Keratinocyte (primary cell): ENCODE results near the gene ADAMTSL5. TPM values are rescaled to one million over a fixed set of nuclear protein-coding genes. Genes with fewer than 3 reads are reported as not detected.

Experiments
- DNase-seq: peaks from one replicate; pipeline ENCODE4 v3.0.0-alpha.2; 2011; ENCODE audit warnings: low read depth, missing footprints, low spot score
- FAIRE-seq: peaks from 2 replicates; lab custom pipeline; 2011; peaks lifted over from hg19 to GRCh38; lab: Jason Lieb, UNC
- H2AFZ ChIP-seq: 2 replicates; pipeline ENCODE4 v1.6.0; 2012; ENCODE audit warnings: low read length, control low read depth, inconsistent platforms; ENCODE audit not compliant: control insufficient read depth
- H3K27ac ChIP-seq: 2 replicates; pipeline ENCODE4 v1.5.1; 2011; ENCODE audit warnings: low read length; ENCODE audit not compliant: control insufficient read depth, insufficient read depth
- H3K27me3 ChIP-seq: 3 replicates; pipeline ENCODE4 v1.6.0; 2011; ENCODE audit warnings: low read length; ENCODE audit not compliant: control insufficient read depth, insufficient read depth; ENCODE audit errors: extremely low read depth
- H3K36me3 ChIP-seq, 2 experiments: 2 replicates in 1 of 2; 3 replicates in 1 of 2; pipeline ENCODE4 v1.5.1; 2011; ENCODE audit warnings: low read length in 2 of 2, mild to moderate bottlenecking in 1 of 2; ENCODE audit not compliant: control insufficient read depth in 2 of 2, insufficient read depth in 2 of 2; ENCODE audit errors: extremely low read depth in 1 of 2
- H3K4me1 ChIP-seq: 3 replicates; pipeline ENCODE4 v1.5.1; 2011; ENCODE audit warnings: low read length; ENCODE audit not compliant: control insufficient read depth, insufficient read depth; ENCODE audit errors: extremely low read depth
- H3K4me2 ChIP-seq: 3 replicates; pipeline ENCODE4 v1.6.0; 2011; ENCODE audit warnings: low read depth, low read length; ENCODE audit not compliant: control insufficient read depth, insufficient read depth; ENCODE audit errors: extremely low read depth
- H3K4me3 ChIP-seq, 3 experiments: fragments of 200-600 bp in 1 of 3; sonication (generic) in 1 of 3; 2 replicates in 2 of 3; 3 replicates in 1 of 3; pipeline ENCODE4 v1.5.1; 2011 to 2016; ENCODE audit warnings: low read length in 3 of 3, mild to moderate bottlenecking in 3 of 3, control low read depth in 2 of 3, inconsistent platforms in 1 of 3, low read depth in 1 of 3, mixed read lengths in 1 of 3, mixed run types in 1 of 3, moderate library complexity in 1 of 3; ENCODE audit not compliant: control insufficient read depth in 2 of 3, insufficient read depth in 2 of 3; ENCODE audit errors: extremely low read depth in 1 of 3
- H3K79me2 ChIP-seq: 2 replicates; pipeline ENCODE4 v1.6.0; 2012; ENCODE audit warnings: low read length; ENCODE audit not compliant: control insufficient read depth, insufficient read depth
- H3K9ac ChIP-seq: 3 replicates; pipeline ENCODE4 v1.6.0; 2011; ENCODE audit warnings: low read length; ENCODE audit not compliant: control insufficient read depth, insufficient read depth; ENCODE audit errors: extremely low read depth
- H3K9me1 ChIP-seq: 3 replicates; pipeline ENCODE4 v1.6.0; 2011; ENCODE audit warnings: low read length; ENCODE audit not compliant: control insufficient read depth, insufficient read depth; ENCODE audit errors: extremely low read depth
- H3K9me3 ChIP-seq: 2 replicates; pipeline ENCODE4 v1.5.1; 2012; ENCODE audit warnings: low read depth, low read length; ENCODE audit not compliant: control insufficient read depth
- H4K20me1 ChIP-seq: 3 replicates; pipeline ENCODE4 v1.6.0; 2011; ENCODE audit warnings: low read length; ENCODE audit not compliant: control insufficient read depth, insufficient read depth; ENCODE audit errors: extremely low read depth
- CTCF ChIP-seq, 3 experiments: IDR thresholded peaks in 1 of 3; conservative IDR thresholded peaks in 1 of 3; optimal IDR thresholded peaks in 1 of 3; 2 replicates in 2 of 3; 3 replicates in 1 of 3; pipeline versions ENCODE3 to v1.5.1; 2011; ENCODE audit warnings: low read length in 3 of 3, mild to moderate bottlenecking in 3 of 3, moderate library complexity in 2 of 3, control low read depth in 1 of 3, inconsistent platforms in 1 of 3; ENCODE audit not compliant: insufficient read depth in 2 of 3; ENCODE audit errors: extremely low read depth in 1 of 3
- EZH2 ChIP-seq: IDR thresholded peaks from one replicate; pipeline ENCODE4 v1.6.1; 2012; ENCODE audit warnings: inconsistent platforms, mild to moderate bottlenecking, low read length, moderate library complexity
- dilution Hi-C: fragments of 300-500 bp; cut with MboI; formaldehyde crosslinking; loops from one replicate; pipeline ENCODE4 v1.7.0; 2020; ENCODE audit warnings: low sequenced_read_pairs; ENCODE audit not compliant: extremely low pct_ligation_motif_present
- polyA plus RNA-seq, 5 experiments: library from polyadenylated mRNA; depleted of rRNA in 3 of 5; stranded (reverse) in 3 of 5; stranded (forward) in 1 of 5; unstranded in 1 of 5; fragments of >200 nt; gene quantifications; 1 replicate in 1 of 5; 2 replicates in 3 of 5; 3 replicates in 1 of 5; pipeline versions ENCODE4 v1.2.1 to v1.2.3, GENCODE V29; 2011 to 2012; ENCODE audit warnings: missing spikeins in 2 of 5, low read depth in 1 of 5, low replicate concordance in 1 of 5

ADAMTSL5 gene
- polyA plus RNA-seq, 1 donor (not counting 4 experiments of a cell fraction or from before 2014, with no cell fraction given) = 4.2 TPM

GRCh38 chr19:1475751-1476437, 36.9 kb downstream of the ADAMTSL5 start:
- no peak for FAIRE-seq
- TF ChIP-seq EZH2 = no peak
- no peak for TF ChIP-seq CTCF (optimal IDR thresholded peaks at IDR 0.05 in 1 of 3, IDR thresholded peaks at IDR 0.05 in 1 of 3, conservative IDR thresholded peaks at IDR 0.05 in 1 of 3; ENCODE audit: extremely low read depth in 1 of 3, insufficient read depth in 2 of 3, low read length in 3 of 3)
- Histone ChIP-seq H3K9me3 (no peaks in the 10 kb centered on the region), H3K9ac (no peak overlapping the region), H3K27ac (no peak overlapping the region), H2AFZ (no peak overlapping the region), H3K36me3 (peaks cover 5 to 15% of the 10 kb centered on the region in 2 experiments), H3K4me1 (peaks cover 17% of the 10 kb centered on the region), H3K9me1 (peaks cover 8% of the 10 kb centered on the region), H3K4me3 (no peak overlapping the region), H3K27me3 (peaks cover 12% of the 10 kb centered on the region), H4K20me1 (peaks cover 9% of the 10 kb centered on the region), H3K4me2 (no peak overlapping the region), H3K79me2 (peaks cover 26% of the 10 kb centered on the region)
- DNase-seq = no peak
- dilution Hi-C loops = no loop called here

DNA sequence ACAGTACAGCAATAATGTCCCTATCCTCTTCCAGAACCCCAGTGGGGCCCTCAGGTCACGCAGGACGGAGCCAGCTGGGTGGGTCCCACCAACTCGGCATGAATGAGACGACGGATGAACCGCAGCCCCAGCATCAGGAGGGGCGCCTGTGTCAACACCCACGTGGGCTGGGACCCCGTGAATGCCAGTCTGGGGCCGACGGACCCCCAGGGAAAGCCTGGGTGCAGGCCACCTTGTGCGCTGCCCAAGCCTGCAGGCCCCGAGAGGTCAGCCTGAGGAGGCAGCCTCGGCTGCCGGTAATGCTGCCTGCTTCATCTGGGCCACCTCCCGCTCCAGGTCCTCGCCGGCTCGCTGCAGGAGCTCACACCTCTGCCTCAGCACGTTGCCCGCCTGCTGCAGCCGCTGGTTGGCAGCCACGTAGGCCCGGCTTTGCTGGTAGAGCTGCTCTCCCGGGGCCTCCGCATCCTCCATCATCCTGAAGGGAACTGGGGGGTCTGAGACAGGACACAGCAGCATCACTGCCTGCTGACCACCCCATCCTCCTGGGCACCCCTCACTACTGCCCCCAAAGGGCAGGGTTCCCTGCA, 38.0 kb downstream of the ADAMTSL5 start:
- peaks cover 8% of the 10 kb centered on the region for H3K9me1 ChIP-seq
- no peak overlapping the region for H3K4me3 ChIP-seq
- H3K27me3 ChIP-seq = peaks cover 16% of the 10 kb centered on the region
- dilution Hi-C loops = no loop called here
- H4K20me1 ChIP-seq = peaks cover 9% of the 10 kb centered on the region
- no peak overlapping the region for H3K4me2 ChIP-seq
- H2AFZ ChIP-seq = no peak overlapping the region
- no peaks in the 10 kb centered on the region for H3K9me3 ChIP-seq
- TF ChIP-seq CTCF (optimal IDR thresholded peaks at IDR 0.05 in 1 of 3, IDR thresholded peaks at IDR 0.05 in 1 of 3, conservative IDR thresholded peaks at IDR 0.05 in 1 of 3; ENCODE audit: extremely low read depth in 1 of 3, insufficient read depth in 2 of 3, low read length in 3 of 3) = no peak
- no peak for TF ChIP-seq EZH2
- no peak overlapping the region for H3K9ac ChIP-seq
- H3K79me2 ChIP-seq = peaks cover 26% of the 10 kb centered on the region
- no peak overlapping the region for H3K27ac ChIP-seq
- DNase-seq (no peak), FAIRE-seq (no peak)
- H3K4me1 ChIP-seq = peaks cover 22% of the 10 kb centered on the region
- peaks cover 5 to 15% of the 10 kb centered on the region in 2 experiments for H3K36me3 ChIP-seq
